VCaP (cell line): ENCODE results near the gene DOC2B.
"Not testable (repeated sequence)": the region's sequence is repeated elsewhere in the genome, so short reads cannot be mapped to it uniquely, and the experiment has no call there.

ENCODE experiments used
- H3K27ac ChIP-seq: fragments of 450-650 bp; 2 replicates; pipeline ENCODE4 v1.5.1; 2017

DOC2B gene

DNA sequence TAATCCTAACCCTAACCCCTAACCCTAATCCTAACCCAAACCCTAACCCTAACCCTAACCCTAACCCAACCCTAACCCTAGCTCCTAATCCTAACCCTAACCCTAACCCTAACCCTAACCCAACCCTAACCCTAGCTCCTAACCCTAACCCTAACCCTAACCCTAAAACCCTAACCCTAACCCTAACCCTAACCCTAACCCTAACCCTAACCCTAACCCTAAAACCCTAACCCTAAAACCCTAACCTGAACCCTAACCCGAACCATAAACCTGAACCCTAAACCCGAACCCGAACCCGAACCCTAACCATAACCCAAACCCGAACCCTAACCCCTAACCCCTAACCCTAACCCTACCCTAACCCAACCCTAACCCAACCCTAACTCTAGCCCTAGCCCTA is 68.3 kb downstream of the DOC2B start:
- H3K27ac ChIP-seq: not testable (repeated sequence)
